Activated gamma-delta T cell treated with Interleukin-2 at 50 U/mL for 16 hours (primary cell): ENCODE data around the gene NAGPA.

Source experiments
- DNase-seq: peaks from one replicate; pipeline ENCODE4 v3.0.0-alpha.2; 2020

Gene NAGPA

GRCh38 chr16:5001571-5001970, 32.2 kb downstream of the NAGPA start:
- DNase-seq, result no peak

DNA sequence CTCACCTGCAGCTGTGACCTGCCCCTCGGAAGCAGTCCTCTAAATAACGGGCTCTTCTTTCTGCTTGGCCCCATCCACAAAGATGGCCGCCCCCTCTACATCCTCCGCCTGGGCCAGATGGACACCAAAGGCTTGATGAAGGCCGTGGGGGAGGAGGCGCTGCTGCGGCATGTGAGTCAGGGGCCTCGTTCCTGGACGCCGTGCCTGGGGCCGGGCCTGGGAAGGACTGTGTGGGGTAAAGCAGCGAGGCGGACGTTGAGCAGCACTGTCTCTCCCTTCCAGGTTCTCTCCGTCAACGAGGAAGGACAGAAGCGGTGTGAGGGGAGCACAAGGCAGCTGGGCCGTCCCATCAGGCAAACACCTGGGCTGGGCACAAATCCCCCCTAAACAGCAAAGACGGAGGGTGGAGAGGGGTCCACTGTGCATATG, 33.1 kb downstream of the NAGPA start:
- DNase-seq, result no peak

DNA sequence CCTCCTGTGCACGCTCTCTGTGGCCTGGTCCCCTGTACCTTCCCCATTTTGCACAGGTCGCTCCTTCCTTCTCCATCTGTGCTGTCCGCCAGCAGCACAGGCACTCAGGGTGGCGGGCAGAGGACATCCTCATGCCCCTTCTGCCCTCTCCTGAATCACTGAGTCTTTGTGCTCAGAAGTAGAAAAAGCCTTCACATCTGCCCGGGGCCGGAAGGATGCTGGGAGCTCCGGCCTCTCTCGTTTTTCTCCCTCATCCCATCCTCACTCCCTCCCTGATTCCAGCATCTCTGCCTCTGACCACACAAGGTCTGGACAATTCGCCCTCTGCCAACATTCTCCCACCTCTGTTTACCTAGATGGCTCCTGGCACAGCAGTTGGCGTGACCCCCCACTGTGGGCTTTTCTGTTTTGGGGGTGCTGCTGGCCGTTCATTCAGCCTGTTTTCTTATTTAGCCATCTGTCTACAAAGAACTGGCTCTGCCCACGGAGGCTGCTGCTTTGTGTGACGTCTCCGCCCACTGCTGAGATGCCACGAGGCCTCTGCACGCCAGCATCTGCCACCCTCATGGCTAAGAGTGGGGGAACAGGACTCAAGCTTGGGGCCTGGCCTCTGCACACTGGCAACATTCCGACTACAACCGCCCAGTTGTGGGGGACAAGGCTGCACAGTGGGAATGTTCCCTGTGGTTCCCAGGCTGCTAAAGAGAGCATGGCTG, 38.9 kb downstream of the NAGPA start:
- no peak for DNase-seq

- DNase-seq, result no peak
These were observed 42.0 kb downstream of the NAGPA start for GRCh38 chr16:4991754-4992153.

GRCh38 chr16:4990415-4990814, 43.3 kb downstream of the NAGPA start:
- DNase-seq, result no peak

DNA sequence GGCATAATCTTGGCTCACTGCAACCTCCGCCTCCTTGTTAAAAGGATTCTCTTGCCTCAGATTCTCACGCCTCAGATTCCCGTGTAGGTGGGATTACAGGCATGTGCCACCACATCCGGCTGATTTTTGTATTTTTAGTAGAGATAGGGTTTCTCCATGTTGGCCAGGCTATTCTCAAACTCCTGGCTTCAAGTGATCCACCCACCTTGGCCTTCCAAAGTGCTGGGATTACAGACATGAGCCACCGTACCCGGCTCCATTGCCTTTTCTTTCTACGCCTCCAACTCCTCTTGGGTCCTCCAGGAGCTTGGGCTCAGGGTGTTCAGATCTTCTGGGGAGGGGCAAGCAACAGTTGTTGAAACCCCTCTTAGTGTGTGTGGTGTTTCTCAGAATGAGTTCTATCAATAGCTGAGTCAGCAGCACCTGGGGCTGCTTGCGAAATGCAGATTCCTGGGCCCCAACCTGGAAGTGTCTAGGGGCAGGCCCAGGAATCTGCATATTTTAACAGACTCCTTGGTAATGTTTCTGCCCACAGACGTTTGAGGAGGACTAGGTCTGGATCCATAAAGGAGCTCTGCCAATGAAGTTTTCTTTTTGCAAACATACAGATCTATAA, 44.2 kb downstream of the NAGPA start:
- DNase-seq, result no peak

- DNase-seq, result no peak
These were observed 45.1 kb downstream of the NAGPA start for GRCh38 chr16:4988647-4989046.

DNA sequence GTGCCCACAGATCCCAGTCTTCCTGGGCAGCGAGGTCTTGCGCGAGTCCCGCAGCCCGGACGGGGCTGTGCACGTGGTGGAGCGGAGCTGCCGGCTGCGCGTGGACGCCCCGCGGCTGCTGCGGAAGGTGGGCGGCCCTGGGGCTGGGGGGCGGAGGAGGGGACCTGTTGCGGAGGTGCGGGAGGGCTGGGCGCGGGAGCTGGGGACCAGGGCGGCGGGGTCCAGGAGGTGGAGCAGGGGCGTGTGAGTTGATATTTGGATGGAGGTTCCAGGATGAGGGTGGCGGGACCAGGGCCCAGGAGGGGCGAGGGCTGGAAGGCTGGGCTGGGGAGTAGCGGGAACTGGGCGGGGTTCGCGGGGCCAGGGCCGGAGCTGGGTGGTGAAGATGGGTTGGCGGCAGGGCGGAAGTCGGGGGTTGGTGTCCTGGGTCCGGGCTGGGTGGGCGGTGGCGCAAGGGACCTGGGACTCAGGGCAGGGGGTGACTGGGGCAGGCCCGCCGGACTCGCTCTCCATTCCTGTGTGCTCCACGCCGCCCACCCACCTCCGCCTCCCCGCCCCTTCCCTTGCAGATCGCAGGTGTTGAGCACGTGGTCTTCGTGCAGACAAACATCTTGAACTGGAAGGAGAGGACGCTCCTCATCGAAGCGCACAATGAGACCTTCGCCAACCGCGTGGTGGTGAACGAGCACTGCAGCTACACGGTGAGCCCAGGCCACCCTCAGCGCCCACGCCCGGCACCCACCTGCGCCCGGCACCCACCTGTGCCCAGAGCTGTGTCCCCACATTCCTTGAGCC, 46.0 kb downstream of the NAGPA start:
- no peak for DNase-seq

DNA sequence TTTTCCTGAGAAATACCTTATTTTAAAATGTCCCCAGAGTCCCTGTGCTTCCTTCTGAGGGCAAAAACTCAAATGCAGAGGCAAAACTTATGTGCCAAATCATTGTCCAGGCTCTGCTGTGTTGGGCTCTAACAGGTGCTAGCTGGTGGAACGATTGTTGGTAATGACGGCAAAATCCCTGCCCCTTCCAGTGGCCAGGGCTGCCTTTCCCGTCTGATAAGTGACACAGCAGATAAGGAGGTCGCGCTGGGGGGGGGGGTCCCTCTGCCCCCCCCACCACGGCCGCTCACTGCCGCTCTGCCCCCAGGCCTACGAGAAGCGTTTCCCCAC, 46.5 kb downstream of the NAGPA start:
- no peak for DNase-seq

- no peak for DNase-seq
These were observed 49.4 kb downstream of the NAGPA start for GRCh38 chr16:4984174-4984990.

DNA sequence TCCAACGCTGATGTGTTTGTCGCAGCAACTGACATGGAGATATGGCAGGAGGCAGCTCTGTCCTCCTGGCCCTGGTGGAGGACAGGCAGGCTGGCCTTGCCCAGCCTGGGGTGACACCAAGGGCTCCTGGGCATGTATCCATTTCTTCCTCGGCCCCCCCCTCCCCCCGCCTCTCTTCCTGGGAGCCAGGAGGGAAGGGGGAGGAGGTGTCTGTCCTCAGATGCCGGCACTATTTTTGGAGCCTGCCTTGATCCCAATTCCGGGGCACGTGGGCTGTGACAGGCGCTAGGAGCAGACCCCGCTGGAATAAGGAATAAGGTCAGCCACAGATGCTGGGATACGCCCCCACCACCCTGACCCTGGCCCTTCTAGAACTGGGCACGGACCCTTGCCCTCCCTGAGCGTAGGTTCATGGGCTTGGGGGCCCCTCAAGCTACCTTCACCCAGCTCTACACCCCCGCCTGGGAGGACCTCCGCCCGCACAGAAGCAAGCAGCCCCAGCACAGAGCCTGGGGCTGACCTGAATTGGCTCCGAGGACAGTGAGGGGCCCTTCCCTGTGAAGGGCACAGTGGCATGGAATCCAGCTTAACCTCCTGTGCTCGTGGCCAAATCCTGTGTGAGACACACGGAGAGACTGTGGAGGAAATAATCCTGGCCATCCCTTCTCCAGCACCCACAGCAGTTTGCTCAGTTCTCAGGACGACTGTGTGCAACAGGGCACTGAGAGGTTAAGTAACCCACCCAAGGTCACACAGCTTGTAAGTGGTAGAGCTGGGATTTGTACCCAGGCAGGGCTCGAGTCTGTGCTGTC, 51.5 kb downstream of the NAGPA start:
- no peak for DNase-seq

GRCh38 chr16:4981473-4981872, 52.3 kb downstream of the NAGPA start:
- DNase-seq, result no peak

DNA sequence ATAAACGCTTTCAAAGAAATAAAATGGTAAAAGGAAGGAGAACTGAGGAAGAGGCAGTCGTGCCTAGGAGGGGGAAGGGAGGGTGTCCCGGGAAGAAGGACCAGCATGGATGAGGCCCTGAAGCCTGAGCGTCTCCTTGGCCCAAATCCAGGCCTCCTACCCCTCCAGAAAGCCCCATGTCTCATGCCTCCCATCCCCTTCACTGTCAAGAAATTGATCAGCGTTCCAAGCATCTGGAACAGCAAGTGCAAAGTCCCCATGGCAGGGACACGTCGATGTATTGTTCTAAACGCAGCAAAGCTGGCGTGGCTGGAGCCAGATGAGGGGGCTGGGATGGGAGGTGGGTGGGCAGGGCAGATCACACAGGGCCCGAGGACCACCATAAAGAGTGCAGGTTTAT, 53.0 kb downstream of the NAGPA start:
- DNase-seq, result no peak

GRCh38 chr16:4979736-4980660, 53.7 kb downstream of the NAGPA start:
- no peak for DNase-seq

GRCh38 chr16:4979164-4979563, 54.6 kb downstream of the NAGPA start:
- no peak for DNase-seq

- DNase-seq, result no peak
These were observed 57.1 kb downstream of the NAGPA start for GRCh38 chr16:4976611-4977145.

DNA sequence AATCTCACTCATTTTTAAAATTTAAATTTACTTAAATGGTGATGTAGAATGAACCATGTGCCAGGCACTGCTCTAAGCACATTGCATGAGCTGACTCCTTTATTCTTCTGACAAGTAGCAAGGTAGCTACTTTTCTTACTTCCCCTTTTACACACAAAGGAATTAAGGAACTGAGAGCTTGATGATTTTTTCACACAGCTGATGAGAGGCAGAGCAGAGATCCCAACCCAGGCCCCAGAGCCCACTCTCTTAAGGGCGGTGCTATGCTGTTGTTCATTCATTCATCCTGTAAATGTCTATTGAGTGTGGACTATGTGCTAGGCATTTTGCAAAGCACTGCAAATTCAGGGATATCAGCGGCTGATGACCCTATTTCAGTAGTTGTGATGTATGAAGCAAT, 57.7 kb downstream of the NAGPA start:
- DNase-seq, result no peak
